ENCODE results near the gene CREB3.

The CREB3 gene

GRCh38 chr9:35706951-35707350 is 25.5 kb upstream of the CREB3 start:
- no peaks in the 10 kb centered on the region for H3K4me1 ChIP-seq
- H3K36me3 ChIP-seq = peaks cover 98 to 100% (median 98%) of the 10 kb centered on the region in 11 experiments
- no peak overlapping the region for H3K27ac ChIP-seq
- no peaks in the 10 kb centered on the region for H3K27me3 ChIP-seq
- H3K4me3 ChIP-seq = no peak overlapping the region
- H3K4me2 ChIP-seq = no peak overlapping the region
- TF ChIP-seq Cebpa-rat (IDR thresholded peaks at IDR 0.05) = no peak
- H3K9ac ChIP-seq = no peak overlapping the region
- H4K20me1 ChIP-seq = peaks cover 0 to 97% (median 18%) of the 10 kb centered on the region in 11 experiments; a peak in 15 of 22 replicates
- no peaks in the 10 kb centered on the region for H3K9me3 ChIP-seq (replicated peaks in 1 of 11)

GRCh38 chr9:35708146-35708545 is 24.3 kb upstream of the CREB3 start:
- H3K9ac ChIP-seq = 0 out of 22 replicates have a peak overlapping the region, but pooled peaks of 1 of the 11 experiments have one; percentile 15
- H3K4me3 ChIP-seq = no peak overlapping the region
- no peaks in the 10 kb centered on the region for H3K4me1 ChIP-seq
- no peak overlapping the region for H3K4me2 ChIP-seq
- no peak for TF ChIP-seq Cebpa-rat (IDR thresholded peaks at IDR 0.05)
- no peaks in the 10 kb centered on the region for H3K9me3 ChIP-seq (replicated peaks in 1 of 11)
- H3K27me3 ChIP-seq = no peaks in the 10 kb centered on the region
- H3K27ac ChIP-seq = no peak overlapping the region
- peaks cover 98 to 100% (median 98%) of the 10 kb centered on the region in 11 experiments for H3K36me3 ChIP-seq
- H4K20me1 ChIP-seq = peaks cover 0 to 96% (median 23%) of the 10 kb centered on the region in 11 experiments; a peak in 15 of 22 replicates

GRCh38 chr9:35710818-35711500 is 21.5 kb upstream of the CREB3 start:
- Histone ChIP-seq H3K4me2 (no peak overlapping the region), H3K4me1 (peaks cover 0 to 1% (median 0%) of the 10 kb centered on the region in 10 experiments; a peak in 7 of 20 replicates), H3K4me3 (no peak overlapping the region), H3K9me3 (replicated peaks in 1 of 11) (no peaks in the 10 kb centered on the region), H3K9ac (no peak overlapping the region), H4K20me1 (peaks cover 0 to 95% (median 33%) of the 10 kb centered on the region in 11 experiments; a peak in 17 of 22 replicates), H3K36me3 (peaks cover 97 to 100% (median 98%) of the 10 kb centered on the region in 11 experiments), H3K27ac (no peak overlapping the region), H3K27me3 (no peaks in the 10 kb centered on the region)
- no peak for TF ChIP-seq Cebpa-rat (IDR thresholded peaks at IDR 0.05)

- Histone ChIP-seq H3K4me3 (no peak overlapping the region), H4K20me1 (peaks cover 0 to 95% (median 38%) of the 10 kb centered on the region in 11 experiments; a peak in 19 of 22 replicates), H3K27me3 (no peaks in the 10 kb centered on the region), H3K36me3 (peaks cover 97 to 100% (median 98%) of the 10 kb centered on the region in 11 experiments), H3K4me2 (no peak overlapping the region), H3K27ac (no peak overlapping the region), H3K9ac (no peak overlapping the region), H3K9me3 (replicated peaks in 1 of 11) (no peaks in the 10 kb centered on the region), H3K4me1 (peaks cover 0 to 9% (median 7%) of the 10 kb centered on the region in 10 experiments; a peak in 16 of 20 replicates)
- no peak for TF ChIP-seq Cebpa-rat (IDR thresholded peaks at IDR 0.05)
These were observed 20.7 kb upstream of the CREB3 start for GRCh38 chr9:35711501-35712428.

- H3K27me3 ChIP-seq = no peaks in the 10 kb centered on the region
- TF ChIP-seq Cebpa-rat (IDR thresholded peaks at IDR 0.05) = no peak
- no peak overlapping the region for H3K9ac ChIP-seq
- H3K4me2 ChIP-seq = no peak overlapping the region
- H3K9me3 ChIP-seq (replicated peaks in 1 of 11) = no peaks in the 10 kb centered on the region
- H3K4me3 ChIP-seq = no peak overlapping the region
- H4K20me1 ChIP-seq = peaks cover 5 to 95% (median 49%) of the 10 kb centered on the region in 11 experiments; a peak in 21 of 22 replicates
- peaks cover 0 to 15% (median 12%) of the 10 kb centered on the region in 10 experiments; a peak in 16 of 20 replicates for H3K4me1 ChIP-seq
- H3K36me3 ChIP-seq = peaks cover 97 to 100% (median 98%) of the 10 kb centered on the region in 11 experiments
- H3K27ac ChIP-seq = no peak overlapping the region
These were observed 19.6 kb upstream of the CREB3 start for GRCh38 chr9:35712762-35713400.

GRCh38 chr9:35713578-35713977 is 18.9 kb upstream of the CREB3 start:
- no peak overlapping the region for H3K9ac ChIP-seq
- no peak for TF ChIP-seq Cebpa-rat (IDR thresholded peaks at IDR 0.05)
- no peak overlapping the region for H3K4me2 ChIP-seq
- H3K36me3 ChIP-seq = peaks cover 97 to 100% (median 98%) of the 10 kb centered on the region in 11 experiments
- no peaks in the 10 kb centered on the region for H3K9me3 ChIP-seq (replicated peaks in 1 of 11)
- no peak overlapping the region for H3K27ac ChIP-seq
- peaks cover 12 to 95% (median 56%) of the 10 kb centered on the region in 11 experiments; a peak in 21 of 22 replicates for H4K20me1 ChIP-seq
- H3K4me3 ChIP-seq = no peak overlapping the region
- H3K27me3 ChIP-seq = no peaks in the 10 kb centered on the region
- peaks cover 5 to 22% (median 19%) of the 10 kb centered on the region in 10 experiments for H3K4me1 ChIP-seq

- Histone ChIP-seq H3K9me3 (replicated peaks in 1 of 11) (no peaks in the 10 kb centered on the region), H3K36me3 (peaks cover 95 to 100% (median 98%) of the 10 kb centered on the region in 11 experiments), H4K20me1 (peaks cover 17 to 95% (median 61%) of the 10 kb centered on the region in 11 experiments; a peak in 21 of 22 replicates), H3K4me1 (peaks cover 10 to 27% (median 24%) of the 10 kb centered on the region in 10 experiments), H3K4me2 (no peak overlapping the region), H3K27me3 (no peaks in the 10 kb centered on the region), H3K4me3 (no peak overlapping the region), H3K27ac (no peak overlapping the region), H3K9ac (no peak overlapping the region)
- TF ChIP-seq Cebpa-rat (IDR thresholded peaks at IDR 0.05) = no peak
These were observed 18.3 kb upstream of the CREB3 start for GRCh38 chr9:35714123-35714522.

- peaks cover 16 to 33% (median 30%) of the 10 kb centered on the region in 10 experiments for H3K4me1 ChIP-seq
- no peak for TF ChIP-seq Cebpa-rat (IDR thresholded peaks at IDR 0.05)
- 0 out of 22 replicates have a peak overlapping the region, but pooled peaks of 1 of the 11 experiments have one; percentile 28 for H3K9ac ChIP-seq
- H3K9me3 ChIP-seq (replicated peaks in 1 of 11) = no peaks in the 10 kb centered on the region
- no peak overlapping the region for H3K4me2 ChIP-seq
- H3K27me3 ChIP-seq = no peaks in the 10 kb centered on the region
- H3K27ac ChIP-seq = no peak overlapping the region
- H3K36me3 ChIP-seq = peaks cover 96 to 100% (median 98%) of the 10 kb centered on the region in 11 experiments
- H4K20me1 ChIP-seq = peaks cover 22 to 98% (median 67%) of the 10 kb centered on the region in 11 experiments; a peak in 21 of 22 replicates
- H3K4me3 ChIP-seq = no peak overlapping the region
These were observed 17.8 kb upstream of the CREB3 start for GRCh38 chr9:35714579-35715252.
